GM19023 (cell line): ENCODE data around the gene AKAP9.
"Not testable (repeated sequence)": the region's sequence is repeated elsewhere in the genome, so short reads cannot be mapped to it uniquely, and the experiment has no call there.

ENCODE experiments used
- ATAC-seq: cut with Tn5 transposase; IDR thresholded peaks from one replicate; pipeline ENCODE4 v1.9.1; 2021; ENCODE audit warnings: mild to moderate bottlenecking, moderate library complexity; ENCODE audit not compliant: unreplicated experiment

Gene AKAP9

DNA sequence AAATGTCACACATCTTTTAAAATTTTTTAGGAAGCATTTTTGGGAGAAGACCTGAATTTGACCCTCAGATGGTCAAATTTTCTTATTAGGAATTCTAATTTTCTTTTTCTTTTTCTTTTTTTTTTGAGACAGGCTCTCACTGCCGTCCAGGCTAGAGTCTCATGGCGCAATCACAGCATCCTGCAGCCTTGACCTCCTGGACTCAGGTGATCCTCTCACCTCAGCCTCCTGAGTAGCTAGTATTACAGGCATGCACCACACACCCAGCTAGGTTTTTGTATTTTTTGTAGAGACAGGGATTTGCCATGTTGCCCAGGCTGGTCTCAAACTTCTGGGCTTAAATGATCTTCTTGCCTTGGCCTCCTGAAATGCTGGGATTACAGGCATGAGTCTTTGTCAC is 65.4 kb downstream of the AKAP9 start:
- ATAC-seq = no peak

DNA sequence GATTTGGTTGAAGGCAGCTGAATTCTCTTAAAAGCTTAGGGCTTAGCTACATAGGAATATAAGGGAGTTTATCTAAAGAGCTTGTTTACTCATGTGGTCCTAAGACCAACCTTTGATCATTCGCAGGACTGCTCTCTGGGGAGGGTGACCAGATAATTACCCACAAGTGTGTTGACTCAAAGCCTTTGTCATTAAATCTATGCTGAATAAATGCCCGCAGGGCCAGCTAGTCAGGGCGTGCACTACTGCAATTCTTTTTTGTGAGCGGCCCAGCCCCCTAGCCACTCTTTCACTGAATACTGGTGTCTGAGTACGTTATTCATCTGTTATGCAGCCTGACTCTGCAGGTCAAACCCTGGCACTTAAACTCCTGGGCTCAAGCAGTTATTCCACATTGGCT is 69.6 kb downstream of the AKAP9 start:
- no peak for ATAC-seq

DNA sequence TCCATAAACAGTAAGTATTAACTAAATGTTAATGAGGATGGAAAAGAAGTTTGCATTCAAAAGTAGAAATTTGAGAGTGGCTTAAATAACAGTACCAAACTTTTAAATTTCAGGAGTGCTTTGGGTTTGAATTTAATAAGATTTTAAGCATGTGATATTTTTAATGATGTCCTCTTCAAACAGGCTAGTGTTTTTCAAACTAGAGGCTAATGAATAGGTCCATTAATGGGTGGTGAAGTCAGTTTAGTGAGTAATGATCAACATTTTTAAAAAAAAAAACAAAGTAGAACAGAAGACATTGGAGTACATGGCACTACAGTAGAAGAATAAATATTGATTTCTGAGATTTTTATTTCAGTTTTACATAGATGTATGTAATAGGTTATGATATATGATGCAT is 72.9 kb downstream of the AKAP9 start:
- ATAC-seq = no peak

DNA sequence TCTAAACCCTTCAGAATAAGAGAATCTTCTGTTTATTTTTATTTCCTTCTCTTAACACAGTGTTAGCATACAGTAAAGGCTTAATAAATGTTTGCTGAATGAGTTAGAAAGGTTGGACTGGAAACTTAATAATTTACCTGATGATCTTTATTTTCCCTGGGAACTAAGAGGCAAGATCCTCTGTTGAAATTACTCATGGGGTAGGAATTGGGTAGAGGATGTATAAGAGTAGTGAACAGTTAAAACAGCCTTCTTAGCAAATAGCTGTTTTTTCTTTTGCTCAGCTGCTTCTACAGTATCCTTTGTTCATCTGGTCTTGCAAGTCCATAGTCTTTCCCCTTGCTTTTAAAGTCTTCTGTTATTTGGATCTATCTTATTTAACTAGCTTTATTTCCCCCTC is 80.0 kb downstream of the AKAP9 start:
- no peak for ATAC-seq

DNA sequence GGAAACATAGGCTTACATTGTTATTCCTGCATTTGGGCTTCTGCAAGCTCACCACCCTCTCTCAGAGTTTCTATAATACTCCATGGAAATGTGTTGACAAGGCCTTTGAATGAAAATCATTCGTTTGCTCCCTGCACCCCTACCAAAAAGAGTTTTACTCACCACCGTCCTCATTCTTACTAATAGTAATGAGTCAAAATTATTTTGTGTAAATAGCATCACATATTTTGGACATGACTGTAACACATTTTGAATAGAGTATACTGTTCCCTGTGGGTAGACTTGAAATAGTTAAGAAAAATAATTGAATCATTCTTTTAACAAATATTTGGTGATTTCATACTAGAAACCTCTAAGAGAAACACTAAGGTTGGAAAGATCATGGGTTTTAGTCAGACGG is 84.6 kb downstream of the AKAP9 start:
- no peak for ATAC-seq

DNA sequence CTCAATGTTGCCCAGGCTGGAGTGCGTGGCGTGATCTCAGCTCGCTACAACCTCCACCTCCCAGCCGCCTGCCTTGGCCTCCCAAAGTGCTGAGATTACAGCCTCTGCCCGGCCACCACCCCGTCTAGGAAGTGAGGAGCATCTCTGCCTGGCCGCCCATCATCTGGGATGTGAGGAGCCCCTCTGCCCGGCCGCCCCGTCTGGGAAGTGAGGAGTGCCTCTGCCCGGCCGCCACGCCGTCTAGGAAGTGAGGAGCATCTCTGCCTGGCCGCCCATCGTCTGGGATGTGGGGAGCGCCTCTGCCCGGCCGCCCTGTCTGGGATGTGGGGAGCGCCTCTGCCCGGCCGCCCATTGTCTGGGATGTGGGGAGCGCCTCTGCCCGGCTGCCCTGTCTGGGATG is 86.0 kb downstream of the AKAP9 start:
- not testable (repeated sequence) for ATAC-seq

DNA sequence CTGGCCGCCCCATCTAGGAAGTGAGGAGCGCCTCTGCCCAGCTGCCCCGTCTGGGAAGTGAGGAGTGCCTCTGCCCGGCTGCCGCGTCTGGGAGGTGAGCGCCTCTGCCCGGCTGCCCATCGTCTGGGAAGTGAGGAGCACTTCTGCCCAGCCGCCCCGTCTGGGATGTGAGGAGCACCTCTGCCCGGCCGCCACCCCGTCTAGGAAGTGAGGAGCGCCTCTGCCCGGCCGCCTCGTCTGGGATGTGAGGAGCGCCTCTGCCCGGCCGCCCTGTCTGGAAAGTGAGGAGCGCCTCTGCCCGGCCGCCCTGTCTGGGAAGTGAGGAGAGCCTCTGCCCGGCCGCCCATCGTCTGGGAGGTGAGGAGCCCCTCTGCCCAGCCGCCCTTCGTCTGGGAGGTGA is 86.5 kb downstream of the AKAP9 start:
- not testable (repeated sequence) for ATAC-seq

DNA sequence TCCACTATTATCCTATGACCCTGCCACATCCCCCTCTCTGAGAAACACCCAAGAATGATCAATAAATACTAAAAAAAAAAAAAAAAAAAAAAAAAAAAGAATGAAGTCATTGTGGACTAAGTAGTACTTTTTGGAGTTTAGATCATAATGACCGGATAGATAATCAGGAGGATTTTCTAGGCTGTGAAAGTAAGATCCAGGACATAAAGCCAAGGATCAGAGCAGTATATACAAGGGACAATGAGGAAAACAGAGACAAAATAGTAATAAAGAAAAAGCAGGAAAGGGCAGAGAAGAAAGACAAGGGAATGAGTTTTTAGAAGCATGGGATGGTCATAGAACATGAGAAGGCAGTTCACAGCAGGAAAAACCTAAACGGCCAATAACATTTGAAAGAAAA is 87.6 kb downstream of the AKAP9 start:
- no peak for ATAC-seq

DNA sequence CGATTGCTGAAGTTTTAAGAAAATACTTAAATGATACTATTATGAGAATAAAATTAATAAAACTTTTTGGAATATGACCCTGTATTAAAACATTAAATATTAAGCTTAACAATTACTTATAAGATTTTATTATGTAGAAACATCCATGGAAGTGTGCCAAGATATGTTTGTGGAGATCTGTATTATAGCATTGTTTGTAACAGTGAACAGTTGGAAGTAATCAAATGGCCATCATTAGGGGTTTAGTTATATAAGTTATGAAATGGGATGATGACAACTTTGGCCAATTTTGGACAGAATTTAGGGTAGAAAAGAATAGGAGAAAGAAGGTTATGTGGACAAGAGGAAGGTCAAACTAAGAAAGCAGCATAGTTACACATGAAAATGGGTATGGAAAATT is 88.0 kb downstream of the AKAP9 start:
- no peak for ATAC-seq

DNA sequence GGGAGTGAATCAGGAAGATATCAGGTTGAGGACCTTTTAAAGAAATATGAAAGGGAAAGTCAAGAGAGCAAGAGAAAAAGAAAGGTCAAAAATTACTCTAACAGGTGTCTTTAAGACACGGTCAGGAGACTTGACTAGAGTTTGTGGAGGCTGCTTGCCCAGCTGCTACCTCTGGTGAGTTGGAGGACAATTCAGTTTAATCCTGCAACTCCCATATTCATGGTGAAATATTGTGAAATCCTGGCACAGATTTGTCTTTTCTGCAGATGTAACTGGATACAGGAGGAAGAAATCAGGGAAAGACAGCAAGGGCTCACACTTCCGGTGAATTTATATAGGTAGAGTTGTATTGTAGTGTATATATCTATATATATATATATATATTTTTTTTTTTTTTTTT is 93.5 kb downstream of the AKAP9 start:
- ATAC-seq = no peak

DNA sequence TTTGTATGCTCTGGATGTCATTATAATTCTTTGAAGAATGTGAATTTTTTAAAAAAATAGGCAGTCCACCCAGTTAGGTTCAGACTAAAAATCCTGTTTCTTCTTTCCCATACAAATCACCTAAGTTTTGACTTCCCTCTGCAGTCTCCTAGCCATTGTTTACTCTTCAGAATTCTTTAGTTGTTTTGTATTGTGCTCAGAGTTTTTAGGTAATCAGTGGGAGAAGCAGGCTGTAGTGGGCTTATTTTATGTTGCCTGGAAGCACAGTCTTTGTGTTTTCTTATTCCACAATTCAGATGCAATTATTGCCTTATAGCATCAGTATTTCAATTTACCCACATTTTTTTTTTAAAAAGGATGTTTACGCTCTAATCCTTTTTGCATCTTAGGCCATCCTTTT is 94.9 kb downstream of the AKAP9 start:
- ATAC-seq = no peak

DNA sequence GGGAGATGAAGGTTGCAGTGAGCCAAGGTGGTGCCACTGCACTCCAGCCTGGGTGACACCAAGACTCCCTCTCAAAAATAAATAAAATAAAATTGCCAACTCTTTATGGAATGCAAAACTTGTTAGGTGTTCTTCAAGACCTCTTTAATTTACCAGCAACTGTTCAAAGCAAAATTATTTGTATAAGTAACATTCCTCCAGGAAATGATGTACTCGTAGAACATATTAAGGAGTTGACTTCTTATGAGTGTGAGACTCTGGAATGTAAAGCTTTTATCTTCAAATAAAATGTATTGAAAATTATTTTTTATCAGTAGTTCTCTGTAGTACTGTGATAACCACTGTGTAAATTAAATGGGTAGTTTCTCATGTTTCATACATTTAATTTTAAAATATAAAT is 99.2 kb downstream of the AKAP9 start:
- ATAC-seq = no peak

DNA sequence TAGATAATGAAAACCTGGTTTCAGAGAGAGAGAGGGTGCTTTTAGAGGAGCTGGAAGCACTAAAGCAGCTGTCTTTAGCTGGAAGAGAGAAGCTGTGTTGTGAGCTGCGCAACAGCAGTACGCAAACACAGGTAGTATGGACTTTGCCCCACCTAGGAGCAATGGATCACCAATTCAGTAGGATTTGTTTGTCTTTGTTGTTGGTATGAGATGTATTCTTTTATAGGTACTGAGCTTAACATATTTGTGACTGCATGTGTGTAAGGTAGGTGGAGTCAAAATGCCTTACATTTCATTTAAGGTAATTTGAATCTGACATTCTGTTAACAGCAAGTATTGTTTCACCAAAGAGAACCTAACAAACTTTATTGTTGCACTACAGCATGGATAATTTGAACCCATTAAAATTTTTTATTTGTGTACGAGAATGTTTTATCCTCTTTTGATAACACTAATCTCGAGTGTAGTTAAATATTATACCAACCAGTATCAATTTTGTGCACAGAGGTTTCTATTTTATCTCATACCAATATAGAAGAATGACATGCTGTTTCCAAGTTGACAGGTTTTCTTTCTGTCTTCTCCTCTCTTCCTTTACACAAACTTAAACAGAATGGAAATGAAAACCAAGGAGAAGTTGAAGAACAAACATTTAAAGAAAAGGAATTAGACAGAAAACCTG is 101.5 kb downstream of the AKAP9 start:
- ATAC-seq = no peak

DNA sequence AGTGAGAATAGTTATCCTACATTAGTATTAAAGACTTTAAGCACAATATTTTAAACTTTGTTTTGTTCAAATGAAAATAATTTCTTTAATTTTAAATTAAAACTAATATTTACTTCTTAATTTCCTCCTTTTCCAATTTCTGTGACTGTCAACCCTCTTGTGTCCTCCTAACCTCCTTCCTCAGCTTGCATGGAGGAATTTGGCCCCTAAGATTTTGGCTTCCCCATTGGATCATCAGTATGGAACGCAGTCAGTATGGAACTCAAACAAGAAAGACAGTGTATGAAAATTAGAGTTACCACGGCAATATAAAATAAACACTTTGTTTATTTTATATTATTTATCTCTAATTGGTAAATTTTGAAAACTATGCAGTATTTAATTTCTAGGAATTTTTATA is 102.4 kb downstream of the AKAP9 start:
- ATAC-seq = no peak

DNA sequence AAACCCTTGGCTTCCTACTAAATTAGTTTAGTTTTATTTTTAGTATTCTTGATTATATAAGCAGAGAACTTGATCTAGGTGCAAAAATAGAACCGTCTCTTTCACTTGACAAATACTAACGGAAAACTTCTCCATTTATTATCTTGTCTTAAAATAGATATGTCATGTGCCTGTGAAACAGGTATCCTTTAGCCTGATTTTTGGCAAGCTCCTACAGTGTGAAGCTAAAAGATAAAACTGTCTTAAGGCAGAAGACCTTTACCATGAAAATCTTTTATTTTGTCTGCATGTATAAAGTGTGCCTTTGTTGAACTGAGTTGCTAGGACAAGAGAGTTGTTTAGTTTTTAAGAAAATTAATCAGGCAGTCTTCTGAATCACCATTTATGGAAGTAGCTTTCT is 103.0 kb downstream of the AKAP9 start:
- ATAC-seq = no peak

DNA sequence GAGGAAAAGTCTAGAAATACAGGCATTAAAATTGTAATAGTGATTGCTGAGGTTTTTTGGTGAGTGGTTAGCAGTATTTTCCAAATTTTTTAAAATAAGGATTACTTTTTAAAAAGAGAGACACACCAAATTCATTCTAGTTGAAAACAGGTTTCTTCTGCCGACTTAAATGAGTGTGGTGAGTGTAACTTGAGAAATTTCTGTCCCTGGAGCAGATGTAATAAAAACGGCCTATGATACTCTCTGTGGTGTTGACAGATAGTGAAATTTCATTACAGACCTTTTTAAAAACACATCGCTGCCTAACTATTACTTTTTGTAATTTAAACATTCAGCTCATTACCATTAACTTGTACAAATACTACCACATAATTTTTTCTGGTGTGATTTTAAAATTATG is 103.5 kb downstream of the AKAP9 start:
- ATAC-seq = no peak

DNA sequence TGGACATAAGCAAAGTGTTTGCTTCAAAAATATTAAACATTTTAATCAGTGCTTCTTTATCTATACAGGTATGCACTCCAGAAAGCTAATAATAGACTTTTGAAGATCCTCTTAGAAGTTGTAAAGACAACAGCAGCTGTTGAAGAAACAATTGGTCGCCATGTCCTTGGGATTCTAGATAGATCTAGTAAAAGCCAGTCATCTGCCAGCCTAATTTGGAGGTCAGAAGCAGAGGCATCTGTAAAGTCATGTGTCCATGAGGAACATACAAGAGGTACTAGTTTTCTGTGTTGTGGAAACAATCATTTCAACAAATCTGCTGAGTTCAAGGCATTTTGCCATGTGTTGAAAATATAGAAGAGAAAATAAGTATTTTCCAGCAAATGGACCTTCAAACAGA is 104.3 kb downstream of the AKAP9 start:
- no peak for ATAC-seq

DNA sequence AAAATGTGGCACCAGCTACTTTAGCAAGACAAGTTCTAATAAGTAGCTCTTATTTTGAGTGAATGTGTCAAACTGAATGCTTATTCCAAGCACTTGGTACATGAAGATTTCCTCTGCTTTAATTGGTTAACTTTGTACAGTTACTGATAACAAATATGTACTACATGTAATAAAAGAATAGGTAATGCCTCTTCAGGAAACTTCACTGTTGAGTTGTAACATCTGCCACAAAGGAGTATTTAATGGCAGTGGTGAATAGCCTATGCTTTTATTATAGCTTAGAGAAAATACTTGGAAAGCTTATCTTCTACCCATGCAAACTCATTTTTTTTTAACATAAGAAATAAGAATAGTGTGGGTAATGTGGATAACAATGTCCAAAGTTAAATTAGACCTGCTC is 111.0 kb downstream of the AKAP9 start:
- ATAC-seq = no peak

DNA sequence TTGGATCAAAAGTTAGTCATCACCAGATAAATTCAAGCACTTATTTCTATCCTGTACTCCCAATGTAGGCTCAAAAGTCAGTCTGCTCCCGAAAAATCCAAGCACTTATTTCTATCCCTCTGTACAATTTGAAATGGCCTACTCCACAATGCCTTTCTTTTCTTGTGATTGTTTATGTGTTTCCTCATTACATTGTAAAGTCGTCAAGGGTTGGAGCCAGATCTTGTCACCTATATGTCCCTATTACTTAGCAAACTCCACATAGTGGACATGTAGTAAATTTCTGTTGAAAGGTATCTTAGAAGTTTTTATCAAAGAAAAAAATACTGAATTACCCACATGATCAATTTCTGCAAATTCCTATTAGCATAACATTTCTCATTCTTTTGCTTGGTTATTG is 111.5 kb downstream of the AKAP9 start:
- ATAC-seq = no peak

DNA sequence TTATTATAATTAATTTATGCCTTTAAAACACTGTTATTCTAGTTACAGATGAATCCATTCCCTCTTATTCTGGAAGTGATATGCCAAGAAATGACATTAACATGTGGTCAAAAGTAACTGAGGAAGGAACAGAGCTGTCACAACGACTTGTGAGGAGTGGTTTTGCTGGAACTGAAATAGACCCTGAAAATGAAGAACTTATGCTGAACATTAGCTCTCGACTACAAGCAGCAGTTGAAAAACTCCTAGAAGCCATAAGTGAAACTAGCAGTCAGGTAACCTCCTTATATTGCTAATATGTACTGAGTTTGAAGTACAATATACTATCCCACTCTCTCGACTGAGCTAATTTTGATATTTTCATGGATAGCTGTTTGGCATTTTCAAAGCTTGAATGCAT is 112.0 kb downstream of the AKAP9 start:
- ATAC-seq = no peak

DNA sequence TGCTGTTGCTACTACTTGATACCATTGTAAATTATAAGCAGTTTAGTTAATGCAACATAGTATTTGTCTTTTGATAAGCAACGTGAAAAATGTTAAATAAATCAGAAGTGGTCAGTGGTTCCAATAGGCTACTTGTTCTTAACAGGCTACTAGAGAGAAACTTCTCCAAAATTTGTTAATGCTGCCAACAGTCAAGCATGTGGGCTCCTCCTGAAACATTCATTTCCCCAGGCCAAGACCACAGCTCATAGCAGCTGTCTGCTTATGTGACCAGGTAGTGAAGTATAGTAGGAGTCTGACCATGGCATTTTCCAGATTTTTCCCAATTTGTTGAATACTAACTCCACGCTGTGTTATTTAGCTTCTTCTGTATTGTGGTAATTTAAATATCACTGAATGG is 112.7 kb downstream of the AKAP9 start:
- ATAC-seq = no peak

DNA sequence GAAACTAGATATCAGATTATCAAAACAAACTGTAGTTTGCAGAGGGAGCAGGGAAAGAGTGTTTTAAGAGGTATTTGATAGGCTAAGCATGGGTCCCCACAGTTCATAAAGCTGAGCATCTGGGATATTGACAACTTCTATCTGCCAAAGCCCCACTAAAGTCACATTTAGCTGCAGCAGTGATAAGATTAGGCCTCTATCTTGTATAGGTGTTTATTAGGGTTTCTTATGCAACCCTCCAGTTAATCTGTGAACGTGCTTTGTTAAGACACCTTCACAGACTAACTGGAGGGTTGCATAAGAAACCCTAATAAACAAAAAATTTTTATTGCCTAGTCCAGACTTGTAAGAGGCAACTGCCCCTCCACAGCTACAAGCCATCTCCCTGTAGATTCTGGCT is 115.6 kb downstream of the AKAP9 start:
- no peak for ATAC-seq

DNA sequence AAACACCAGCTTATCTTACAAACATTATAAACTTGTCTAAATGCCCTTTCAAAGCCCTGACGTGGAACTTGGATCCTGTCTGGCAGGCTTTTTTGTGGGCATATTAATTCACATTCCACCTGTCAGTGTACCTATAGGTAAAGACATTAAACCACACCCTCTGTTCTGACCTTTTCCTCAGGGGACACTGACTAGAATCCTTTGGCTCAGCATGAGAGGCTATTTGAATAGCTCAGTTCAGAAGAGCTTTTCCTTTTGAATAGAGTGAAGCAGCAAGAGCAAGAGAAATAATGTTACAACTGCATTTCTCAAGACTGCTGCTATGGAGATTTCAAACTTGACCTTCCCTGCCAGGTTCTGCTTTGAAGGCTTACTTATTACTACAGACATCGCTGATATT is 116.7 kb downstream of the AKAP9 start:
- no peak for ATAC-seq

DNA sequence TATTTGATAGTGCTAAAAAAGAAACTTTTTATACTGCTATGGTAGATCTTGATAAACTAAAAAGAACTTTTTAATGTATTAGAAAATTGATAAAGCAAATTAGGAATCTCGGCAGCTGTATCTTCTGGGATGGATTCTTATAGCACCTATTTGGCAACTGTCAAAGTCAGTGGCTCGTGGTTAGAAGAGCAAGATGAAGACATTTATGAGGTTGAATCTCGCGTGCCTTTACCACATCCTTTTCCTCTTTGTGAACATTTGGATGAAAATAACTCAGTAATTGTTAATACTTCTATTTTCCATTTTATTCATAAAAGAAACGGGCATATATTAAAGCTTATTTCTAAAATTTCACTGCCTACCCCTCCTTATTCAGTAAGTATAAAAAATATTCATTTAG is 117.4 kb downstream of the AKAP9 start:
- ATAC-seq = no peak
